GM18517 (cell line): ENCODE measurements around the gene ELOVL4.

ENCODE experiments used
- ATAC-seq: cut with Tn5 transposase; IDR thresholded peaks from one replicate; pipeline ENCODE4 v1.9.1; 2021; ENCODE audit warnings: mild to moderate bottlenecking, moderate library complexity; ENCODE audit not compliant: unreplicated experiment

The ELOVL4 gene

DNA sequence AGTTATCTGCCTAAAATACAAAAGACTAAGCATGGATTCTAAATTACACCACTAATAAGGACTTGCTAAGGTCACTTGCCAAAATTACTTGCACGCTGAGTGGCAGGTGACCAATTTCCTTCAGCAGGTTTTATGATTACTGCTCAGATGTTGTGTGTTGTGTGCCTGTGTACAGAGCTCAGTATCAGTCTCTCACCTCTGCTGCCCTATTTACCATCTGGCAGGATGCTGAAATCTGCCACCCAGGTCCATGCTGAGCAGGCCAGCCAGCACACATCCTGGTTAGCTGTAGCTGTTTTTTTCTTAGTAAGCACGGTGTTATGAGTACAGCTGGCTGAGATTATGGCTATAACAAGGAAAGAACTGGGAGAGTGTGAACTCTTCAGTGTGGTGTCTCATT is 34.0 kb downstream of the ELOVL4 start:
- no peak for ATAC-seq

DNA sequence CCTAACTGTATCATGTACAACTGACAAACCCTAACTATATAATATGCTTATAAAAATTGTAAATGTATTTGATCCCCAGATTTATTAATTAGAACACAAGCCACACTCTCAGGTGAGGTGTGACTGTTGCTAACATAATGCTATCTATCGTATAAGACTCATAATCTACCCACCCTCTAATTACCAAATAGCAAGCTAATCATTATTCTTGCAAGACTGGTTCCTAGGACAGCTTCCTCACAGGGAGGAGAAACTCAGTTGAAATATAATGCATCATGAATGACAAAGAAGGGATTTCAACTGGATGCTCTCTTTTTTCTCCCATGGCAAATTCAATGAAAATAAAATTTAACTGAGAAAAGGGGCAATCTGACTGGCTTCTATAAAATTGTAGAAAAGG is 35.4 kb downstream of the ELOVL4 start:
- ATAC-seq = no peak

DNA sequence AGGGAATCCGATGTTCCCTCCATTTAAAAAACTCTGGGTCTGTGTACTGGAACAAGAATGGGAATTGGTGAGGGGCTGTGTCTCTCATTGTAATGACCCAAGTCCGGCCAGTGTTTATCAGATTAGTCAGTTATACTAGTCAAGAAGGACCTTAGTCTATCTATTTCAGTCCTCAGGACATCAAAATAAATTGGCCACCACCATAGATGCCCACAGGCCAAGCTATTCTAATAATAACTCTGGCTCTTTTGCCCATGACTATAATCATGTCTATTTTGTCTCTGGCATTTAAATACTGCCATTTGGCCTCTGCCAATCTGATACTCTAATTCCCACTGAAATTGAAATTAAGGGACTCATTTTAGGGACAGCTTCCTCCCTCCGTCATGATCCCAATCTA is 37.8 kb downstream of the ELOVL4 start:
- ATAC-seq = no peak

DNA sequence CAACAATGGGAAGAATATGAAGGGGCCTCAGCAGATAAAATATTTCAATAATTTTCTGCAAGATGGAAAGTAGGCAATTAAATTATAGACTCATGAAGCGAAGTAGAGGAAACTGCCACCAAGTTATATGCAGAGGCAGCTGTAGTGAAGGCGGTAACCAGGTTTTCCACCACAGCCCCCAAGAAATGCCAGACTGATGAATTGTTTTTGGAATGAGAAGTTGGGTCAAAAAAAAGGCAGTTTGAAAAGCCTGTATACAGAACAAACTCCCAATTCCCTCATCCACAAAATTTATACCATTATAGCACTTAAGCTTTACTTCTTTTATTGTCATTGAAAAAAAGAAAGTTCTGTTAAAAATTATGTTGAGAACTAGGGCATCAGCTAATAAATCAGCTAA is 45.3 kb downstream of the ELOVL4 start:
- no peak for ATAC-seq

DNA sequence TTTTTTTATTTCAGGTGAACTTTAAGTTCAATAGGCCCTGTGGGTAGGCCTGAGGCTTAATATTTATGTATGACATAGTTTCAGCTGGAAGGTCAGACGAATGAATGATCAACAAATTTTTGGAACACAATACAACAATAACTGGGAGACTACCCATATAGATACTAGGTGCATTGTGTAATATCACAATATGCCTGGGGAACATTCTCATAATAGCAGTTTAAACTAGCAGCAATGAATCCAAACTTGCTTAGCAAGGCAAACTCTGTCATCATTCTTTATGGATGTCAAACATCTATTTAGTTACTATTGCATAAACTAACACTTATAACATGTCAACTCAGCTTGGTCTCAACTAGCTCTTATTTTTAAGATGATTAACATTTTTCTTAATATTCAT is 49.3 kb downstream of the ELOVL4 start:
- ATAC-seq = no peak

DNA sequence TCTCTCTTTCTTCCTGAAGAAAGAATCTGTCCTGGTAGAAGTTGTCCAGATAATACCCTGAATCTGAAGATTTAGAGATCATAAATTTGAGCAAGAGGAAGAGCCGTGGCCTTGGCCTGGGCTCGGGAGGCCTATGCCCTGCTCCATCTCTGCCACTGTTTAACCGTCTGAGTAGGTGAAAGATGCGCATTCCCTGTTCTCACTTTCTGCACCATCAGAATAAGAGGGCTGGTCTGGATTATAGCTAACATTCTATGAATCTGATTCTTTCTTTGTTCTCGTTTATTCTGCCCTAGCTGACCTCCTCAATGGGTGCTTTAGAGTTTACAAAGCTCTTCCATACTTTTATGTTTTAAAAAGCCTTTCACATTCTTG is 51.3 kb downstream of the ELOVL4 start:
- no peak for ATAC-seq

DNA sequence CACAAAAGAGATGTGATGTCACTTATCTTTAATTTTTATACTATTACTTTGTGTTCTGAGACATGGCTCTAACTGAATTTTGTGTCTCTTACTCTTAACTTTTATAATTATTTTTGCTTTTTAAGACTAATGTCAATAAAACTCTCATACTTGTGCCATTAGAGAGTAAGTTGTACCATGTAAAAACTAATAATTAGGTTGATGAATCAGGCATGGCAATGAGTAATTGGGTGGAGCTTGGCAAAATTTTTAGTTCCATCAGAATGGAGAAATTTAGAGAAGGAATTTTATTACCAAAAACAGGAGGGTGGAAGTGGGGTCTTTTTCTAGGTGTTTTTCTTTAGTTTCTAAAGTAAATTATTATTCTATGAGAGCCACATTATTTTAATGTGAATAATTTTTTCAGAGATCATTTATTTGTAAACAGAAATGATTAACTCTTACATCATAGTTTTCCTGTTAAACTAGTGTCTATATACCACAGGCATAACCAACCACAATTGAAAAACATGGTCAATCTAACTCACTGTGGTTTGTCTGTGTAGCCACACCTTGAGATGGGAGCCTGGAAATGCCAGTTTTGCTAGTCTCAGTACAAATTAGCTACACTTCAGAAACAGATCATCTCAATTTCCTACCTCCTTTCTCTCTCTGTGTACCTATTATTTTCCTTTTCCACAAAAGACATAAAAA is 51.8 kb downstream of the ELOVL4 start:
- ATAC-seq = no peak

DNA sequence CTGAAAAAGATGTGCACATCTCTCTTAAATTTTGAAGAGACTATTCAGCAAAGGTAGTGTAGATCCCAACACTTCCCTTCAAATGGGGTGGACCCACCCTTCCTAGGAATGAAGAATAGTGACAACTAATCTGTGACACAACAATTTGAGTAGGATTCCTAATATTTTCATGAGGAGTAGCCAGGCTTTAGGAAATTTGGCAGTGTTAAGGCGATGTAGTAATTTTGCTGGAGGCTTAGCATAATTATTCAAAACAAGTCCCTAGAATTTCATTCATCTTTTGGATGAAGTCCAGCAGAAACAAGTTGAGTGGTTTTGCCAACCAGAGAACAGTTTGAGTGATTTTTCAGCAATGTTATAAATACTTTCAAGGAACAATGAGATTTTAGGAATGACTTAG is 52.4 kb downstream of the ELOVL4 start:
- ATAC-seq = no peak

DNA sequence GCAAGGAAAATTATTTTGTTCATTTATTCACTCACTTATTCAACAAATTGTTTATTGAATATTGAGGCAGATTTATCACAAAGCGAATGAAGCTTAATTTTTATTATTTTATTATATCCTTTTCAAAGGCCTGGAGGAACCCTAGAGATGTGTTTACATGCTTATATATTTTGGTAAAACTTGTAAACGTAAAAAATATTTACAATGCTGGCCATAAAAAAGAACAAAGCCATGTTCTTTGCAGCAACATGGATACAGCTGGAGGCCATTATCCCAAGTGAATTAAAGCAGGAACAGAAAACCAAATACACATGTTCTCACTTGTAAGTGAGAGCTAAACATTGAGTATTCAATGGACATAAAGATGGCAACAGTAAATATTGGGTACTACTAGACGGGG is 58.8 kb downstream of the ELOVL4 start:
- no peak for ATAC-seq

DNA sequence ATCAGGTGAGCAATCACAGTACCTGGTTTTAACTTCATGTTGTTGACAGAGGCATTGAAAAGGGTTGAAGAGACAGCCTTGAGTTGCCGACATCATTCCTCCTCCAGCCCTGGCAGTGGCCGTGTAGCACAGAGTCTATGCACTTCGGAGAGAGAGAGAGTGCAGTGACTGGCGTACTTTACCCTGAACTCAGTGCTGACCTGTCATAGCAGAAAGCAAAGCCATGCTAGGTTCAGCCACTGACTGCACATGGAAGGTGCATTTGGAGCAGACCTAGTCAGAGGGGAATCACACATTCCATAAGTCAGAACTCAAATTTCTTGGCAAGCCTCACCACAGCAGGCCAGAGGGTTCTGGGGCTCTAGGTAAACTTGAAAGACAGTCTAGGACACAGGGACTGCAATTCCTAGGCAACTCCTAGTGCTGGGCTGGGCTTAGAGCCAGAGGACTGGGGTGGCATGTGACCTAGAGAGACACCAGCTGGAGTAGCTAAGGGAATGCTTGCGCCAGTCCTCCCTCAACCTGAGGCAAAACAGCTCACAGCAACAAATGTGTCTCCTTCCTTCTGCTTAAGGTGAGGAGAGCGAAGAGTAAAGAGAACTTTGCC is 69.1 kb downstream of the ELOVL4 start:
- no peak for ATAC-seq

DNA sequence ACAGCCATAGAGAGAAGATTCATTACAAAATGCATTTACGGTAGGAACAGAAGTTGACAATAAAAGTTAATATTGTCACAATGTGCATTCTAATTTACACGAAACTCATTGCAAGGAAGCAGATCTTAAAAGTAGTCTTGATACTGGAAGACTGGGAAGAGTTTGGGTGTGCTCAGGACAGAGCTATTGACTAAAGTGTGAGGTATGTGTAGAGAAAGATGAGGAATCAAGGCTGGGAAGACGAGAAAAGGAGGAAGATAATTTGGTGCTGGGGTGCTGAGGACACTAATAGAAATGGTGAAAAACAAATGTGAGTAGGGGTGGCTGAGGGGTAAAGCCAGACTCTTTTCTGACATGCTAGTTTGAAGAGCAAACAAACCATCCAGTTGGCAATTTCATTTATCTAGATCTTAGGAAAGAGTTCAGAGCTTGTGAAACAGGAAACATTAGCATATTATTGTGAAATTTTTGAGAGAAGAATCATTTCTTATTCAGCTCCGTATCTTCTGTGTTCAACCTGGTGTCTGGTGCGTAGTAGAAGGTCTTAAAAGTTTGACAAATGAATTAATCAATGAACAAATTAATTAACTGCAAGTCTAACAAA is 72.7 kb downstream of the ELOVL4 start:
- no peak for ATAC-seq

DNA sequence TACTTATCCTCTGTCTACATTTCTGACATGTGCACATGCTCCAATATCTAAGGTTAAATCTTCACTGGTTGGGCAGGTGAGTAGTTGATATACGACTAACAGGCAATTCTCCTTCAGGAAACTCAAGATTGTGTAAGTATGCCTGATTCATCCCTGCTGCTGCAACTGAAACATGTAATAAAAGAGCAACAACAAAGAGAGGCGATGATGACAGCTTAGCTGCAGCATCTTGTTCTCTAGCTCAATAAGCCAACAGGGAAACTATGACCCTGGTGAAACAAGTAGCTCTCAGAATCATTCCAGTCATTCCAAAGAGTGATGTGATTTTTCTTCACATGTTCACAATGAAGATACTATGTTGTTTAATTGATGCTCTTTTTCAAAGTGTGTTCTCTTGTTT is 74.4 kb downstream of the ELOVL4 start:
- ATAC-seq = no peak

DNA sequence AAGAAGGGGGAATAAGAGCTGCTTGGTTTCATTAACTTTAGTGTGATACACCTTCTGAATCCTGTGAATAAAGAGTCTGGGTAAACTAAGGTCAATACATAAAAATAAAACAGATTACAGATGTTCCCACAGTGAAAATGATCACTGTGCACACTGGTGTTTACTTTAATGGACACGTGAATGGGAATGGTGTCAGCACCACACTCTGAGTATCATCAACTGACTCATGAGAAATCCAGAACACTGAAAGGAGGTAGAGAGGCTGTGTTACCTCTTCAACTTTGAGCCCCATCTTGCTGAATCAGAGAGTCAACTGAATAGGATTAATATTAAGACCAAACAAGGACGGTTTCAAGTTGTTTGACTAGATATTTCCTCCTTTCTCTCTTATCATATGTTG is 75.0 kb downstream of the ELOVL4 start:
- no peak for ATAC-seq

DNA sequence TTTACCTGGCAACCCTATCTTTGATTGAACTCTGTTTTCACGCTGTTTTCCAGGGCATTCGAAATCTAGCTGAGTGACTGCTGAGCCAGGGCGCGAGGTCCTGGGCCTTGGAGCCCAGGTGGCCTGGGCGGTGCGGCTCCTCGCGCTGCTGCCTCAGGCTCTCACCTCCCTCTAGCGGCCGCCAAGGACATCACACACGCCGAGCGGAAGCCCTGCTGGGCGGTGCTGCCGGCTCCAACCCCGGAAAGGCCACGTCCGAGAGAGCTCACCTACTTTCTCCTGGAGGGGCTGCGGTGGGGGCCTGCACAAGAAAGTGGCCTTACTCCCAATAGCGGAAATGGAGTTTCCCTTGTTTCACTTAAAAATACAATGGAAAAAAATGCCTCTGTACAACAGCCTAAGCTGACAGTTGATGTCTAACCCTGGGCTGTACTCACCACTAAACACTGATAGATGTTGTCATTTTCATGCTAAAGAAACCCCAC is 77.7 kb downstream of the ELOVL4 start:
- ATAC-seq = peak; percentile 99

DNA sequence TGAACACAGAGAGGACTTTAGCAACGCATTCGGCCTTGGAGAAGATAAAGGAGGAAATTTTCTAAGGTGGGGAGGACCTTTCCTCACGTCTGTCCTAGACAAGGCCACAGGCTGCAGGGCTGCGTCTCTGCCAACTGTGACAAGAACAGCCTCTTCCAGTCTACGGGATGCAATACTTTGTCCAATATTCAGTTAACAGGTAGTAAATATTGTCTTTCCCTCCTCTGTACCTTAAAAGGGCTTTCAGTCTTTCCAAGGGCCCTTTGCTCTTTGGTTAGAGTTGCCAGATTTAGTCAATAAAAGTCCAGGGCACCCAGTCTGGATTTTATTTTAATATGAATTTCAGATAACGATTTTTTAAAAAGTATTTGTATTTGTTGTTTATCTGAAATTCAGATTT is 78.2 kb downstream of the ELOVL4 start:
- ATAC-seq = no peak

DNA sequence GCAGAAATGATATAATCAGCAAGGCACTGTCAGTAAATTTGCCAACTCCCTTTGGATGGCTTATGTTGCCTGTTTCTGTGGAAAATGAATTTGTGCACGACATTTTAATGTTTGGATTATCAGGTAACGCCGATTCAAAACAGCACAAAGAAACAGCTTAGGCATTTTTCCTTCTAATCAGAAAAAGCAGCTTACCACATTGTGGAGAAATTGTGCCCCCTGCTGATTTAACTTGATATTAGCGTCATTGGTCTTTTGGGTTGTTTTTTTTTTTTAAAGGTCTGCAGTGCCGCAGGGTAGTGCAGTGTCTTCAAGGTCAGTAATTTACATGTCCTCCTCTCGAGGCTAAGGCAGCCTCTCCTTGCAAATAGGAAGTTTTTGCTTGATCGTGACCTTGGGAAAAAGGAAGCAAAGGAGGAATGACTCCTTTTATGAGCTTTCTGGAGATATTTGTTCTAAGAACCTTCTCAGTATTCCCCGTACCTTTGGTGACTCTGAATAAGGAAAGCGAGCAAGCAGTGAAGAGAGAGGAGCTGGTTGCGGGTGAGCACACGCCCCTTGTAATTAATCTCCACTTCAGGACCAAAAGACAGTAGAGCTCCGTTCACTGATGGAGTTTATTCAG is 79.1 kb downstream of the ELOVL4 start:
- ATAC-seq = peak; percentile 41
